ENCODE data around the gene ZPBP2.
"Not testable (repeated sequence)": the region's sequence is repeated elsewhere in the genome, so short reads cannot be mapped to it uniquely, and the experiment has no call there.

ZPBP2 gene

DNA sequence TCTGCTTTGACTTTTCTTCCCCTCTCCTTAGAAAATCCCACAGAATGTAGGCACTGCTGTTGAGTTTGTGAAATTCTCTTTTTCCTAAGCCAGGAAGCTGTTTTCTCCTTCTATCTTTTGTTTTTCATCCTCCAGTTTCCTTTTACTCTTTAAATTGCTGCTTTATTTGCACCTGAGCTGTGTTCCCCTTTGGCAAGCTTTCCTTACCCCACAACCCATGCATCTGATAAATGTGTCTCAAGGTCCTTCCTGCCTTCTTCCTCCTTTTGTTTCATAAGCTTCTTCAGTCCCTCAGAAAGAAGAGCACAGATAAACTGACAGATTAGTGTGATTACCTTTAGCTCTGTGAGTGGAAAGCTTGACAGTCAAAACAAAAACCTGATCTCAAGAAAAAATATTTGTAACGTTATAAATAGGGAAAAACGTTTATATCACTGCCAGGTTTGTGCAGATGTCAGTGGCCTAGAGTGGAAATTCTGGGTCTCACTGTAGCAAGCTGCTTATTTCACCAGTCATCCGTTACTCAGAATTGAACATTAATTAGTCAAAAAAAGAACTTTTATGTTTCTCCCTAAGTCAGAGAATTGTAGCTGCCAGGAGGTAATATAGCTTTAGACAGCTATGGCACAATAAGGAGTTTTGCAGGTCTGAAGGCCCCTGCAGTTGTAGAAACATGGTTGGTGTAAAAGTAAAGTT, 26.8 kb downstream of the ZPBP2 start:
- no peak for DNase-seq
- H3K18ac ChIP-seq (ENCODE audit: low read length), result no peak overlapping the region
- H3K36me3 ChIP-seq (ENCODE audit: control insufficient read depth, insufficient read depth, low read length), result no peaks in the 10 kb centered on the region
- no peaks in the 10 kb centered on the region for H3K79me2 ChIP-seq (ENCODE audit: control insufficient read depth, insufficient read depth, low read length)
- no peaks in the 10 kb centered on the region for H3K4me1 ChIP-seq (ENCODE audit: control insufficient read depth, low read depth, low read length)
- no peak overlapping the region for H3K4me2 ChIP-seq (ENCODE audit: low read length)
- no peak overlapping the region for H2BK5ac ChIP-seq (ENCODE audit: low read length)
- WGBS (ENCODE audit: extremely low coverage, insufficient coverage, low lambda C conversion rate), result no CpG with 5 or more reads among the region's 3 CpGs
- no peak overlapping the region for H3K56ac ChIP-seq (ENCODE audit: low read length)
- H3K4ac ChIP-seq (ENCODE audit: low read depth, low read length), result no peak overlapping the region
- no peak overlapping the region for H3K4me3 ChIP-seq (ENCODE audit: low read length)
- H4K5ac ChIP-seq (ENCODE audit: low read length), result no peak overlapping the region
- H2BK15ac ChIP-seq (replicated peaks; ENCODE audit: low read depth), result no peak overlapping the region
- no peak overlapping the region for H4K8ac ChIP-seq (ENCODE audit: low read depth, low read length)
- H2BK120ac ChIP-seq (ENCODE audit: low read depth, low read length), result no peak overlapping the region
- H3K27me3 ChIP-seq (ENCODE audit: insufficient read depth, low read length, poor library complexity), result no peaks in the 10 kb centered on the region
- H2AK5ac ChIP-seq (ENCODE audit: low read length), result no peak overlapping the region
- no peaks in the 10 kb centered on the region for H3K79me1 ChIP-seq (ENCODE audit: low read length)
- no peak overlapping the region for H3K9ac ChIP-seq (ENCODE audit: low read length)
- no peak overlapping the region for H3K23ac ChIP-seq (ENCODE audit: low read length)
- no peak overlapping the region for H3K27ac ChIP-seq (ENCODE audit: low read depth, low read length)

DNA sequence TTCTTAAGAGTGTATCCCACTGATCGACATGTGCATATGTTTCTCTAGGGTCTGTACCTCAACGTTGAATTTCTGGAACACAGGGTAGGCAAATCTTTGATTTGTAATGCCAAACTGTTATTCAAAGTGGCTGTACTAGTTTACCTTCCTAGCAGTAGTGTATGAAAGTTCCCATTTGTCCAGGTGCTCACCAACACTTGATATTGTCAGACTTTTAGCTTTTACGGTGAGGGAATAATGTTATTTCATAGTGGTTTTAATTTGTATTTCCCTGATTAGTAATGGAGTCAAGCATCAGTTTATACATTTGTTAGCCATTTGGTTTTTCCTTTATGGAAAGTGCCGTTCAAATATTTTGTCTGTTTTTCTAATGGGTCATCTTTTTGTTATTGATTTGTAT, 30.1 kb downstream of the ZPBP2 start:
- Histone ChIP-seq H3K27me3 (ENCODE audit: insufficient read depth, low read length, poor library complexity) (no peaks in the 10 kb centered on the region), H4K8ac (ENCODE audit: low read depth, low read length) (no peak overlapping the region), H2AK5ac (ENCODE audit: low read length) (no peak overlapping the region), H3K79me1 (ENCODE audit: low read length) (no peaks in the 10 kb centered on the region), H2BK15ac (replicated peaks; ENCODE audit: low read depth) (no peak overlapping the region), H3K4me3 (ENCODE audit: low read length) (no peak overlapping the region), H4K5ac (ENCODE audit: low read length) (no peak overlapping the region), H3K4ac (ENCODE audit: low read depth, low read length) (no peak overlapping the region), H3K9ac (ENCODE audit: low read length) (no peak overlapping the region), H2BK5ac (ENCODE audit: low read length) (no peak overlapping the region), H3K56ac (ENCODE audit: low read length) (no peak overlapping the region), H3K18ac (ENCODE audit: low read length) (no peak overlapping the region), H3K79me2 (ENCODE audit: control insufficient read depth, insufficient read depth, low read length) (no peaks in the 10 kb centered on the region), H3K23ac (ENCODE audit: low read length) (no peak overlapping the region), H3K36me3 (ENCODE audit: control insufficient read depth, insufficient read depth, low read length) (no peaks in the 10 kb centered on the region), H2BK120ac (ENCODE audit: low read depth, low read length) (no peak overlapping the region), H3K4me1 (ENCODE audit: control insufficient read depth, low read depth, low read length) (no peaks in the 10 kb centered on the region), H3K4me2 (ENCODE audit: low read length) (no peak overlapping the region), H3K27ac (ENCODE audit: low read depth, low read length) (no peak overlapping the region)
- no peak for DNase-seq
- no CpG with 5 or more reads among the region's 4 CpGs for WGBS (ENCODE audit: extremely low coverage, insufficient coverage, low lambda C conversion rate)

DNA sequence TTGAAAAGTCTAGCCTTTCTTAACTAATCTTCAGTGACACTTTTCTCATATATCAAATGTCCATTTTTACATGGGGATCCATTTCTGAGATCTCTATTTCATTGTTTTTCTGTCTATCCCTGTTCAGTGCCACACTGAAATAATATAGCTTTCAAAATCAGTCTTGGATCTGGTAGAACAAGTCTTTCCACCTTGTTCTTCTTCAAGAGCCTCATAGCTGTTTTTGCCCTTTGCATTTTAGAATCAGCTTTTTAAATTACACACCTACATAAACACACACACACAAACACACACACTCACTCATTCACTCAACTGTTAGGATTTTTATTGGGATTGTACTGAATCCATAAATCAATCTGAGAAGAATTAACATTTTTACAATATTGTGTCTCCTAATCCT, 31.2 kb downstream of the ZPBP2 start:
- Histone ChIP-seq H3K9ac (ENCODE audit: low read length) (no peak overlapping the region), H2BK120ac (ENCODE audit: low read depth, low read length) (no peak overlapping the region), H2AK5ac (ENCODE audit: low read length) (no peak overlapping the region), H3K4me2 (ENCODE audit: low read length) (no peak overlapping the region), H3K79me1 (ENCODE audit: low read length) (no peaks in the 10 kb centered on the region), H3K27me3 (ENCODE audit: insufficient read depth, low read length, poor library complexity) (no peaks in the 10 kb centered on the region), H4K5ac (ENCODE audit: low read length) (no peak overlapping the region), H3K36me3 (ENCODE audit: control insufficient read depth, insufficient read depth, low read length) (no peaks in the 10 kb centered on the region), H2BK15ac (replicated peaks; ENCODE audit: low read depth) (no peak overlapping the region), H3K27ac (ENCODE audit: low read depth, low read length) (no peak overlapping the region), H2BK5ac (ENCODE audit: low read length) (no peak overlapping the region), H3K4ac (ENCODE audit: low read depth, low read length) (no peak overlapping the region), H3K4me3 (ENCODE audit: low read length) (no peak overlapping the region), H3K23ac (ENCODE audit: low read length) (no peak overlapping the region), H3K56ac (ENCODE audit: low read length) (no peak overlapping the region), H3K79me2 (ENCODE audit: control insufficient read depth, insufficient read depth, low read length) (no peaks in the 10 kb centered on the region), H3K18ac (ENCODE audit: low read length) (no peak overlapping the region), H4K8ac (ENCODE audit: low read depth, low read length) (no peak overlapping the region), H3K4me1 (ENCODE audit: control insufficient read depth, low read depth, low read length) (no peaks in the 10 kb centered on the region)
- no peak for DNase-seq

DNA sequence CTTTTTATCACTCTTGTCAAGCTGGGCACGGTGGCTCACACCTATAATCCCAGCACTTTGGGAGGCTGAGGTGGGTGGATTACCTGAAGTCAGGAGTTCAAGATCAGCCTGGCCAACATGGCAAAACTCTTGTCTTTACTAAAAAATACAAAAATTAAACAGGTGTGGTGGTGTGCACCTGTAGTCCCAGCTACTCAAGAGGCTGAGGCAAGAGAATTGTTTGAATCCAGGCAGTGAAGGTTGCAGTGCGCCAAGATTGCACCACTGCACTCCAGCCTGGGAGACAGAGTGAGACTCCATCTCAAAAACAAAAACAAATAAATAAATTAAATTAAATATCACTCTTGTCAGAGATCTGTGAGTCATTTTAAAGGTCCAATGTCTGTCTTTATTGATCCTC, 34.0 kb downstream of the ZPBP2 start:
- not testable (repeated sequence) for H4K5ac ChIP-seq (ENCODE audit: low read length); H3K4ac ChIP-seq (ENCODE audit: low read depth, low read length); H2AK5ac ChIP-seq (ENCODE audit: low read length); H3K4me1 ChIP-seq (ENCODE audit: control insufficient read depth, low read depth, low read length); H3K79me2 ChIP-seq (ENCODE audit: control insufficient read depth, insufficient read depth, low read length); H3K9ac ChIP-seq (ENCODE audit: low read length); H3K18ac ChIP-seq (ENCODE audit: low read length); H3K36me3 ChIP-seq (ENCODE audit: control insufficient read depth, insufficient read depth, low read length); H2BK120ac ChIP-seq (ENCODE audit: low read depth, low read length); H3K4me2 ChIP-seq (ENCODE audit: low read length); H3K4me3 ChIP-seq (ENCODE audit: low read length); H3K27ac ChIP-seq (ENCODE audit: low read depth, low read length); H2BK15ac ChIP-seq (replicated peaks; ENCODE audit: low read depth); DNase-seq; H3K56ac ChIP-seq (ENCODE audit: low read length); H4K8ac ChIP-seq (ENCODE audit: low read depth, low read length); H2BK5ac ChIP-seq (ENCODE audit: low read length); H3K23ac ChIP-seq (ENCODE audit: low read length); H3K27me3 ChIP-seq (ENCODE audit: insufficient read depth, low read length, poor library complexity); H3K79me1 ChIP-seq (ENCODE audit: low read length)
- no CpG with 5 or more reads among the region's 2 CpGs for WGBS (ENCODE audit: extremely low coverage, insufficient coverage, low lambda C conversion rate)

DNA sequence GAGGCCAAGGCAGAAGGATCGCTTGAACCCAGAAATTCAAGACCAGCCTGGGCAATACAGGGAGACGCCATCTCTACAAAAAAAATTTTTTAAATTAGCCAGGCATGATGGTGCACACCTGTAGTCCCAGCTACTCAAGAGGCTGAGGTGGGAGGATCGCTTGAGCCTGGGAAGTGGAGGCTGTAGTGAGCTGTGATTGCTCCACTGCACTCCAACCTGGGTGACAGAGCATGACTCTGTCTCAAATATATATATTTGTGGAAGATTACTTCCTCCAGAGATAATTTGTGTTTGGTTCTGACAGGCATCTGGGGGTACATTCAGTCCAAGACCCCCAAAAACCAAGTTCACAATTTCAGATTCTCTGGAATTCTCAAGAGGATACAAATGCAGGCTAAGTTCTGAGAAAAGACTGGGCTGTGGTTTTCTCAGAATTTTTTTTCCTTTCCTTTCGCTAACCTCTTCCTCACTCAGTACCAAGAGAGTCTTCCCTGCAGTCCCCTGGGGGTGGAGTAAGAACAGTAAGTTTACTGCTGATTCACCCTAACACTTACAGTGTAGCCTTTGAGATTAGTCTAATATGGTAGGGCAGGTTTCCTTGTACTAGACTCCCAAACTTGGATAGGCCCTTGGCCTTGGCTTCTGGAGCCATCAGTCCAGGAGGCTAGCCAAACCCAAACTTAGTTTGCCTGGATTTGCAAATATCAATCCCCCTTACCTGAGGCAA, 35.3 kb downstream of the ZPBP2 start:
- Histone ChIP-seq H3K23ac (ENCODE audit: low read length) (no peak overlapping the region), H3K27me3 (ENCODE audit: insufficient read depth, low read length, poor library complexity) (no peaks in the 10 kb centered on the region), H3K27ac (ENCODE audit: low read depth, low read length) (no peak overlapping the region), H3K79me1 (ENCODE audit: low read length) (no peaks in the 10 kb centered on the region), H3K36me3 (ENCODE audit: control insufficient read depth, insufficient read depth, low read length) (peaks cover 2% of the 10 kb centered on the region), H2BK15ac (replicated peaks; ENCODE audit: low read depth) (no peak overlapping the region), H2BK5ac (ENCODE audit: low read length) (no peak overlapping the region), H3K56ac (ENCODE audit: low read length) (no peak overlapping the region), H2AK5ac (ENCODE audit: low read length) (no peak overlapping the region), H3K9ac (ENCODE audit: low read length) (no peak overlapping the region), H3K4me3 (ENCODE audit: low read length) (no peak overlapping the region), H3K4me2 (ENCODE audit: low read length) (no peak overlapping the region), H3K18ac (ENCODE audit: low read length) (no peak overlapping the region), H2BK120ac (ENCODE audit: low read depth, low read length) (no peak overlapping the region), H4K8ac (ENCODE audit: low read depth, low read length) (no peak overlapping the region), H3K4me1 (ENCODE audit: control insufficient read depth, low read depth, low read length) (no peaks in the 10 kb centered on the region), H3K79me2 (ENCODE audit: control insufficient read depth, insufficient read depth, low read length) (no peaks in the 10 kb centered on the region), H3K4ac (ENCODE audit: low read depth, low read length) (no peak overlapping the region), H4K5ac (ENCODE audit: low read length) (no peak overlapping the region)
- no CpG with 5 or more reads among the region's 4 CpGs for WGBS (ENCODE audit: extremely low coverage, insufficient coverage, low lambda C conversion rate)
- DNase-seq, result no peak

DNA sequence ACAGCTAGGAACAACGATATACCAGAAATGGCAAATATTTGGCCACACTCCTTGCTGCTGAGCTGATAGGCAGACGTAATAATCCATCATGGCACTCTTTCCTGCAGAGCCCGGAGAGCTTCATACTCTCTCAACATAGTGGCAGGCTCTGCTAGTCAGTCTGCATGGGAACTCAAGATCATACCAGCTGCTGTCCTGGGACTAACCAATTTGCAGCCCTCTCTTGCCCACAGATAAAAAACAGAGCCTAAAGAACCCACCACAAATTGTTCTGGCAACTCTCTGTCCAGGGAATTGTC, 36.9 kb downstream of the ZPBP2 start:
- H3K36me3 ChIP-seq (ENCODE audit: control insufficient read depth, insufficient read depth, low read length), result peaks cover 2% of the 10 kb centered on the region
- H3K4me2 ChIP-seq (ENCODE audit: low read length), result no peak overlapping the region
- H3K27ac ChIP-seq (ENCODE audit: low read depth, low read length), result no peak overlapping the region

More for the DNA sequence above, 36.9 kb downstream of the ZPBP2 start:
- H3K23ac ChIP-seq (ENCODE audit: low read length), result no peak overlapping the region
- H2BK120ac ChIP-seq (ENCODE audit: low read depth, low read length), result no peak overlapping the region
- WGBS (ENCODE audit: extremely low coverage, insufficient coverage, low lambda C conversion rate), result no CpG with 5 or more reads among the region's 3 CpGs
- H3K56ac ChIP-seq (ENCODE audit: low read length), result no peak overlapping the region
- H2BK5ac ChIP-seq (ENCODE audit: low read length), result no peak overlapping the region
- no peaks in the 10 kb centered on the region for H3K27me3 ChIP-seq (ENCODE audit: insufficient read depth, low read length, poor library complexity)
- no peak overlapping the region for H4K5ac ChIP-seq (ENCODE audit: low read length)
- no peak overlapping the region for H3K4me3 ChIP-seq (ENCODE audit: low read length)
- no peak overlapping the region for H2AK5ac ChIP-seq (ENCODE audit: low read length)
- H4K8ac ChIP-seq (ENCODE audit: low read depth, low read length), result no peak overlapping the region
- no peak overlapping the region for H3K18ac ChIP-seq (ENCODE audit: low read length)
- no peak overlapping the region for H3K9ac ChIP-seq (ENCODE audit: low read length)
- H2BK15ac ChIP-seq (replicated peaks; ENCODE audit: low read depth), result no peak overlapping the region
- no peaks in the 10 kb centered on the region for H3K79me1 ChIP-seq (ENCODE audit: low read length)
- no peaks in the 10 kb centered on the region for H3K79me2 ChIP-seq (ENCODE audit: control insufficient read depth, insufficient read depth, low read length)
- no peak overlapping the region for H3K4ac ChIP-seq (ENCODE audit: low read depth, low read length)
- no peak for DNase-seq
- H3K4me1 ChIP-seq (ENCODE audit: control insufficient read depth, low read depth, low read length), result no peaks in the 10 kb centered on the region
